Common myeloid progenitor, CD34-positive (primary cell): Measurements from ENCODE around the gene KLK4.

Experiments used
- CTCF ChIA-PET: fragments of 350-600 bp; sonication (Branson Sonifier 250); formaldehyde crosslinking; loops from one replicate; lab custom pipeline; 2021; ENCODE audit warnings: antibody characterized with exemption; lab: Charles Lee
- POLR2A ChIA-PET: fragments of 350-600 bp; sonication (Branson Sonifier 250); formaldehyde crosslinking; loops from one replicate; lab custom pipeline; 2021; ENCODE audit warnings: antibody characterized with exemption; lab: Charles Lee
- DNase-seq, 3 donors: peaks; one replicate each; pipeline versions ENCODE4 v3.0.0 to v3.0.0-alpha.2; 2013
- H3K27ac ChIP-seq, 2 experiments: 1 replicate in 1 of 2; 2 replicates in 1 of 2; pipeline ENCODE4 v1.7.0; 2013; ENCODE audit warnings: inconsistent platforms in 2 of 2, low read length in 2 of 2, mild to moderate bottlenecking in 2 of 2, low read depth in 1 of 2, moderate library complexity in 1 of 2; ENCODE audit not compliant: severe bottlenecking in 2 of 2, insufficient read depth in 1 of 2, poor library complexity in 1 of 2
- H3K27me3 ChIP-seq, 5 experiments: replicated peaks in 2 of 5; 1 replicate in 3 of 5; 2 replicates in 2 of 5; pipeline versions ENCODE4 v1.6.1 to v1.7.0; 2013; ENCODE audit warnings: low read length in 4 of 5, mild to moderate bottlenecking in 2 of 5, moderate library complexity in 2 of 5, inconsistent platforms in 1 of 5; ENCODE audit not compliant: insufficient read depth in 5 of 5, control insufficient read depth in 4 of 5
- H3K36me3 ChIP-seq, 4 experiments: 1 replicate in 2 of 4; 2 replicates in 2 of 4; pipeline versions ENCODE4 v1.6.1 to v1.7.0; 2013; ENCODE audit warnings: low read length in 3 of 4, control low read depth in 1 of 4, mild to moderate bottlenecking in 1 of 4; ENCODE audit not compliant: control insufficient read depth in 4 of 4, insufficient read depth in 4 of 4
- H3K4me1 ChIP-seq, 4 experiments: 1 replicate in 3 of 4; 2 replicates in 1 of 4; pipeline versions ENCODE4 v1.6.1 to v1.7.1; 2013; ENCODE audit warnings: low read length in 3 of 4, mild to moderate bottlenecking in 3 of 4, control low read depth in 1 of 4, inconsistent platforms in 1 of 4, moderate library complexity in 1 of 4; ENCODE audit not compliant: control insufficient read depth in 4 of 4, insufficient read depth in 4 of 4; ENCODE audit errors: control extremely low read depth in 1 of 4
- H3K4me3 ChIP-seq, 7 experiments: 1 replicate in 4 of 7; 2 replicates in 3 of 7; pipeline versions ENCODE4 v1.5.1 to v1.7.0; 2013; ENCODE audit warnings: mild to moderate bottlenecking in 7 of 7, low read length in 6 of 7, moderate library complexity in 6 of 7, inconsistent platforms in 2 of 7, low read depth in 2 of 7, control low read depth in 1 of 7; ENCODE audit not compliant: insufficient read depth in 4 of 7, control insufficient read depth in 1 of 7; ENCODE audit errors: extremely low read depth in 1 of 7
- H3K9me3 ChIP-seq, 5 experiments: 1 replicate in 4 of 5; 2 replicates in 1 of 5; pipeline versions ENCODE4 v1.6.1 to v1.7.1; 2013; ENCODE audit warnings: low read length in 4 of 5, mild to moderate bottlenecking in 2 of 5, inconsistent platforms in 1 of 5, low read depth in 1 of 5, moderate library complexity in 1 of 5; ENCODE audit not compliant: control insufficient read depth in 4 of 5, insufficient read depth in 2 of 5; ENCODE audit errors: control extremely low read depth in 1 of 5
- WGBS: methylation state at CpG from one replicate; pipeline ENCODE4 v1.1.5; 2013; ENCODE audit not compliant: insufficient coverage; 5-methylcytosine and 5-hydroxymethylcytosine counted together

KLK4 gene

DNA sequence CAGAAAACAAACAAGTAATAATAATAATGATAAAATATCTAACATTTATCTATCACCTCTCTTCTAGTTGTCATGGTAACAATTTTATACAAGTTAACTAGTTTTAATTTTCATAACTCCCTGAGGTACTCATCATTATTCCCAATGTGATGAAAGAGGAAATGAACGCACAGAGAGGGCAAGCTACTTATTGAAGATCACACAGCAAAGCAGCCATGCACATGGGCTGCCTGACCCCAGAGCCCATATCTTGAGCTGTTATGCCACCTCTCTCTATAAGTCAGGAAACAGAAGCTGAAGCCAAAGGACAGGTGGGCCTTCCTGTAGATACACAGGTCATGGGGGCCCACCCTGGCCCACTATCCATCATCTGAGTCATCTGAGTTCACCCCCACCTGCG lies 4.9 kb upstream of the KLK4 start:
- POLR2A ChIA-PET, result no interaction called here
- Histone ChIP-seq H3K4me3 (no peak overlapping the region), H3K9me3 (no peaks in the 10 kb centered on the region), H3K4me1 (no peaks in the 10 kb centered on the region), H3K27me3 (peaks cover 0 to 64% (median 12%) of the 10 kb centered on the region in 5 experiments), H3K36me3 (no peaks in the 10 kb centered on the region), H3K27ac (no peak overlapping the region)
- 100% methylated on average over 1 of the region's 2 CpGs for WGBS
- CTCF ChIA-PET, result no interaction called here
- no peak for DNase-seq

DNA sequence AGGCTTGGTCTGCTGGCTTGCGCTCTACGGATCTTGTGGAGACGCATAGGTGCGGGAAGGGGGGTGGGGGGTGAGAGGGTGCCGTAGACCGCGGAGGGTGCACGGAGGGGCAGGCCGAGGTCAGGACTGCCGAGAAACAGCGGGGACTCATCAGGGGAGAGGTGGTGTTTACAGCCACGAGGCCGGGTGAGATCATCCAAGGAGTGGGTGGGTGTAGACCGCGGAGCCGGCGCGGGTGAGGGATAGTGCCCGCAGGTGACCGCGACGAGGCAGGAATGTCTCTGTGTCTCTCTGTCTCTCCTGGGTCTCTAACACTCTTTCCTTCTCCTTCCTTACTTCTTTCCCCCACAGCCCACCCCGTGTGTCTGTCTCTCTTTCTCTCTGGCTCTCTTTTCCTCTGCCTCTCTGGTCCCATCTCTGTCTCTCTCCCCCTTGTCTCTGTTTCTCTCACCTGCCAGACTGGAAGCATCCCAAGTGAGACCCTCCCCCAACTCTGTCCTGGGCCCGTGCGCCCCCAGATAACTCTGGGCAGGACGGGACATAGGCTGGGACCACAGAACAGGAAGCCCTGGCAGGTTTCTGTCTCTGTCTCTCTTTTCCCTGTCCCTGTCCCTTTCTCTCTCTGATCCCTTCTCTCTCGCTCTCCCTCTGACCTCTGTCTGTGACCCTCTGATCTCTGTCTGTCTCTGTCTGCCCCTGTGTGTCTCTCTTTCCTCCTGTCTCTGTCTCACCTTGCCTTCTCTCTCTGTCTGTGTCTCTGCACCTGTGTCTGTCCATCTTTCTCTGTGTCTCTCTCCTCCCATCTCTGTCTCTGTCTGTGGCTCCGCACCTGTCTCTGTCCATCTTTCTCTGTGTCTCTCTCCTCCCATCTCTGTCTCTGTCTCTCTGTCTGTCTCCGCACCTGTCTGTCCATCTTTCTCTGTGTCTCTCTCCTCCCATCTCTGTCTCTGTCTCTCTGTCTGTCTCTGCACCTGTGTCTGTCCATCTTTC lies 1.8 kb upstream of the KLK4 start:
- 3% methylated on average over 23 of the region's 29 CpGs for WGBS
- no peak overlapping the region for H3K27ac ChIP-seq
- no peaks in the 10 kb centered on the region for H3K9me3 ChIP-seq
- no peak for DNase-seq
- H3K27me3 ChIP-seq, result peaks cover 0 to 82% (median 30%) of the 10 kb centered on the region in 5 experiments
- H3K4me1 ChIP-seq, result peaks cover 0 to 8% (median 1%) of the 10 kb centered on the region in 4 experiments
- H3K4me3 ChIP-seq, result no peak overlapping the region
- POLR2A ChIA-PET, result no interaction called here
- no peaks in the 10 kb centered on the region for H3K36me3 ChIP-seq
- CTCF ChIA-PET, result no interaction called here

DNA sequence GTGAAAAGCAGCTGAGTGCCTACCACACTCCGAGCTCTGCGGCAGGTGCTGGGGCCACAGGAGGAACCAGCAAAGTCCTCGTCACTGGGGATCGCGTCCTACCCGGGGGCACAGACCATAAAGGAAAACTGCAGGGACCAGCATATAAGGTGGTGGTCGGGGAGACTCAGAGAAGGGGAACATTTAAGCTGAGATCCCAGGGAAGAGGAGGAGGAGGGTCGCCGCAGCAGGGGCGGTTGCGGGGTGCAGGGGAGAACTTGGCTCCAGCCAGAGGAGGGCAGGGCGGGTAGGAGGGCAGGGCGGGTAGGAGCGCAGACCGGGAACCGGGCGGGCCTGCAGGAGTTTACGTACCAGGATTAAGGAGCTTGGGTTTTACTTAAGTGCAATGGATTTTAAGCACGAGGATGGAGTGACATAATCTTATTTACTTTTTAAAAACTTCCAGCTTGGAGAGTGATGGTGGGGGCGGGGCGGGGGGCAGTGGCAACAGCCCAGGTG lies 956 bp upstream of the KLK4 start:
- Histone ChIP-seq H3K4me1 (peaks cover 0 to 8% (median 1%) of the 10 kb centered on the region in 4 experiments), H3K36me3 (no peaks in the 10 kb centered on the region), H3K27me3 (peaks cover 3 to 91% (median 32%) of the 10 kb centered on the region in 5 experiments), H3K4me3 (no peak overlapping the region), H3K9me3 (no peaks in the 10 kb centered on the region), H3K27ac (no peak overlapping the region)
- ChIA-PET CTCF (no interaction called here), POLR2A (no interaction called here)
- WGBS, result 25% methylated on average over 11 of the region's 21 CpGs
- DNase-seq, result no peak

DNA sequence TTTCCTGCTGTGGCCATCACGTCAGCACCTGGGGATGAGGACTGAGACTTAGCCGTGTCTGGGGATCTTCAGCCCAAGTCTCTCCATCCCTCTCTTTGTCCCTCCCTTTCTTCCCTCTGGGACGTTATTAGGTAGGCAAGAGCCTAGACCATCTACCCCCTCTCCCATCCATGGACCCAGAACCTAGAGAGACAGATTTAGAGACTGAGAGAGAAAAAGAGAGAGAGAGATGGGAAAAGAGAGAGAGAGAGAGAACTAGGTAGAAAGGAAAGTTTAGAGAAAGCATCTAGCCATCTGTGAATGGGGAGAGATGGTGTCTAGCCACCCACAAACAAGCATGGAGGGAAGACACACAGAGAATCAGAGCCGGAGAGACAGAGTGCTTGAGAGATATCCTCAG lies 473 bp downstream of the KLK4 start:
- Histone ChIP-seq H3K4me1 (peaks cover 0 to 8% (median 1%) of the 10 kb centered on the region in 4 experiments), H3K27ac (no peak overlapping the region), H3K36me3 (no peaks in the 10 kb centered on the region), H3K9me3 (no peaks in the 10 kb centered on the region), H3K27me3 (peaks cover 3 to 84% (median 36%) of the 10 kb centered on the region in 5 experiments), H3K4me3 (no peak overlapping the region)
- ChIA-PET CTCF (no interaction called here), POLR2A (no interaction called here)
- no peak for DNase-seq
- 73% methylated on average over 3 of the region's 4 CpGs for WGBS

DNA sequence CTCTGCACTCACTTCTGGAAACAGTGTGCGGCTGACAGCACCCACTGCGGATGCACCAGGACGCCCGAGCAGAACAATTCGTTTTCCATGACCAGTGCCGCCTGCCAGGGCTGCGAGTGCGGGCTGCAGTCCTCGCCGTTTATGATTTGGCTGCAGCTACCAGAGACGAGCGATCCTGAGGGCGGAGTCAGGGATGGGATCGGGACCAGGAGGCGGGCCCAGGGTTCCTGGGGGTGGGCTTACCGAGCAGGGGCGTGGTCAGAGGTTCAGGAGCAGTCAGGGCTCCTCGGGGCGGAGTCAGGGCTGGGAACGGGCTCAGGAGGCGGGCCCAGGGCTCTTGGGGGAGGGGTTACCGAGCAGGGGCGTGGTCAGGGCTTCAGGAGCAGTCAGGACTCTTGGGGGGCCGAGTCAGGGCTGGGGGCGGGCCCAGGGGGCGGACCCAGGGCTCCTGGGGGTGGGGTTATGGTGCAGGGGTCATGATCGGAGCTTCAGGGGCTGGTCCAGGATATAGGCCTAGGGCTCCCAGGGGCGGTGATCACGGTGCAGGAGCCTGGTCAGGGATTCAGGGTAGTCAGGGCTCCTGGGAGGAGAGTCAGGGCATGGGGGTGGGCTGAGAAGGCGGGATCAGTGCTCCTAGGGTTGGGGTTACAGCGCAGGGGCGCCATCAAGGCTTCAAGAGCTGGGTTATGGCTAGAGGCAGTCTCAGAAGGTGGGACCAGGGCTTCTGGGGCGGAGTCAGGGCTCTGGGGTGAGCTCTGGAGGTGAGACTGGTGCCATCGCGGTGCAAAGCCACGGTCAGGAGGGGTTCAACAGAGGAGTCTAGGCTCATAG lies 1.7 kb downstream of the KLK4 start:
- peak; percentile 26 to 38 (median 32) for DNase-seq
- 7% methylated on average over 21 of the region's 36 CpGs for WGBS
- Histone ChIP-seq H3K9me3 (no peaks in the 10 kb centered on the region), H3K36me3 (no peaks in the 10 kb centered on the region), H3K4me3 (peak overlapping the region in 2 of 7 experiments; percentile 5 to 32), H3K4me1 (peaks cover 0 to 8% (median 1%) of the 10 kb centered on the region in 4 experiments), H3K27ac (no peak overlapping the region), H3K27me3 (peaks cover 3 to 73% (median 32%) of the 10 kb centered on the region in 5 experiments)
- POLR2A ChIA-PET, result no interaction called here
- CTCF ChIA-PET, result interaction anchor here (1.3 kb wide), 1 partner anchor 12 kb away, joined by 4 read pairs; no protein-coding TSS in a partner anchor

DNA sequence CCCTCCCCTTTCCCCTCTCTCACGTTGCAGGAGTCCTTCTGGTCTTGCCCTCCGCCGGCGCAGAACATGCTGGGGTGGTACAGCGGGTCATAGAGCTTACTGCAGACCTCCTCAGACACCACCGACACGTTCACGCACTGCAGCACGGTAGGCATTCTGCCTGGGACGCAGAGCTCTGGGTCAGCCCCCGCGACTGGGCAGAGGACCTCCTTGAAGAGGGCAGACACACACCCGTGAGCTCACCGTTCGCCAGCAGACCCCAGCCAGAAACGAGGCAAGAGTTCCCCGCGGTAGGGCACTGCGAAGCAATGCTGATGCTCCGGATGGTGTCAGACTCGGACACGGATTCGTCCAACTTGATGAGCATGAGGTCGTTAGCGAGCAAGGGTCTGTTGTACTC lies 2.9 kb downstream of the KLK4 start:
- 81% methylated on average over 24 of the region's 25 CpGs for WGBS
- ChIA-PET CTCF (interaction anchor here (1.6 kb wide), 1 partner anchor 14 kb away, joined by 7 read pairs; no protein-coding TSS in a partner anchor), POLR2A (no interaction called here)
- Histone ChIP-seq H3K9me3 (no peaks in the 10 kb centered on the region), H3K36me3 (no peaks in the 10 kb centered on the region), H3K27me3 (peaks cover 3 to 70% (median 30%) of the 10 kb centered on the region in 5 experiments), H3K27ac (no peak overlapping the region), H3K4me3 (no peak overlapping the region), H3K4me1 (peaks cover 0 to 8% (median 1%) of the 10 kb centered on the region in 4 experiments)
- DNase-seq, result no peak
